HG03342 (cell line): Measurements from ENCODE around the gene OBSL1.

ENCODE experiments used
- ATAC-seq: cut with Tn5 transposase; IDR thresholded peaks from one replicate; pipeline ENCODE4 v1.9.1; 2021; ENCODE audit warnings: mild to moderate bottlenecking, moderate library complexity; ENCODE audit not compliant: unreplicated experiment

The OBSL1 gene

GRCh38 chr2:219536967-219537366, 34.4 kb downstream of the OBSL1 start:
- no peak for ATAC-seq

DNA sequence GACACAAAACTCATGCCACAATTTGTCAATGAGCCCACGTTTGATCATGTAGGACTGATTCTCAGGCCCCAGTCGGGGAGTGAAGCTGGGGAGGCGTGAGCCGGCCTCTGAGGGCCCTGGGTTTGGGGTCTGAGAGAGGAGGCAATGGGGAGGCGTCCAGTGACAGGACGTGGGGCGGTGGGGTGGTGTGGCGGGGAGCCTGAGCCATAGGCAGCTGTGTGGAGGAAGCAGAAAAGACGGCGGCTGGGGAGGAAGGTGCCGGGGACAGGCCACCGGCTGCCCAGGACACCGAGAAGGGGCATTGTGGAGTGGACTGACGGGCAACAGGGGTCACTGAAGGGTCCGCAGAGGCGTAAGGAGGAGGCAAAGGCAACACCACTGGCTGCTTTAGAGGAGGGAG, 34.9 kb downstream of the OBSL1 start:
- ATAC-seq, result no peak

GRCh38 chr2:219533930-219534661, 37.2 kb downstream of the OBSL1 start:
- no peak for ATAC-seq

GRCh38 chr2:219532378-219532649, 39.0 kb downstream of the OBSL1 start:
- no peak for ATAC-seq

GRCh38 chr2:219531639-219532377, 39.5 kb downstream of the OBSL1 start:
- ATAC-seq, result no peak

GRCh38 chr2:219530048-219530963, 41.0 kb downstream of the OBSL1 start:
- peak; percentile 88 for ATAC-seq

DNA sequence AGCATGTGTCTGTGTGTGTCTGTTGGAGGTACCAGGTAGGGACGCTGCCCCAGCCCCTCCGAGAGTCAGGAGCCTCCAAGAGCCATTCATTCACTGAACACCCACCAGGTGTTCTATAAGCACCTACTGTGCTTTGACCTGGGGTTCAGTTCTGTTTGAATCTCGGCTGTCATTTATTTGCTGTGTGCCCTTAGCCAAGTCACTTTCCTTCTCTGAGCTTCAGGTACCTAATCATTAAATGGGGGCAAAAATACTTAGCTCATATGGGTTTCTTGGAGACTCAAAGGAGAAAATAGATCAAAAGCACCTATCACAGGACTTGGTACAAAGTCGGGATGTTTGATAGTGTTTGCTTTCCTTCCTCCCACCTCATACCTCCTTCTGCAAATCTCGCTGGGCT, 43.9 kb downstream of the OBSL1 start:
- no peak for ATAC-seq

DNA sequence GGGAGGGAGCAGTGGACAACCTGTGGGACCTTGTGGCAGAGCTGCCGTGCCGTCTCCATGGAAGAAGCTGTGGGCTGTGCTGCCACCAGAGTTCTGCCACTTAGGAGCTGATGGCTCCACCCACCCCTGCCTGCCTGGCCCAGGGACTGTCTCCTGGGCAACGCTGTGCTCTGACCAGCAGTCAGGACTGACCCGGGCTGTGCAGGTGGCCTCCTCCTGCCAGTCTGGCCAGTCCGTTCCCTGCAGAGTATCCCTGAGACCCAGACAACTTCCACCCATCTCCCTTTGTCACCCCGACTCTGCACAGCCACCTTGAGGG, 44.3 kb downstream of the OBSL1 start:
- no peak for ATAC-seq

- no peak for ATAC-seq
Observed at GRCh38 chr2:219526320-219527075, 44.8 kb downstream of the OBSL1 start.

- no peak for ATAC-seq
Observed at GRCh38 chr2:219525533-219526232, 45.7 kb downstream of the OBSL1 start.

- ATAC-seq, result no peak
Observed at GRCh38 chr2:219524817-219525216, 46.5 kb downstream of the OBSL1 start.

DNA sequence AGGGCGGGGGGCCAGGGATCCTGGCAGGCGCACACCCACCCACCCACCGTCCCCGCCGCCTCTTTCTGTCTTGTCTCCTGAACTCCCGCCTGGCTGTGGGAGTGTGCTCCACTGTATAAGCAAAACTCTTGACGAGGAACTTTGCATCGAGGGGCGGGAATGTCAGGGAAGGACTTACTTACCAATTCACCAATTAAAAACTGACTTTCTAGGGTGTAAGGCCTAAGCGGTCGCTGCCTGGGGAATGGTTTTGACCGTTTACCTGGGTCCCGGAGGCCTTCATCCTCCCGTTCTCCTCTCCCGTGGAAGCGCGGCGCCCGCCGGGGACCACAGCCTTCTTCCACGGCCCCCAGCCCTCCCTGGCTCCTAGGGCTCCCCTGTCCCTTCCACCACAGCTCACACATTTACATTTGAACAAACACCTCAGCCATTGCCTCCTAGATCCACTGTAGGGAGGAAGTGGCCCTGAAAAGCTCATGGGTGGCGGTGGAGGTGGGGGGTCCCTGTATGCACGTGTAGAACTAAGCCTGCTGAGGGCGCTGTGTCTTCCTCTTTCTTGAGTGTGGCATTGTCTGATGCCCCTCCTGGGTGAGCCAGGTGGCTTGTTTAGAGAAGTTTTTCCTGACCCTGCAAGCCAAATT, 48.2 kb downstream of the OBSL1 start:
- ATAC-seq, result no peak

DNA sequence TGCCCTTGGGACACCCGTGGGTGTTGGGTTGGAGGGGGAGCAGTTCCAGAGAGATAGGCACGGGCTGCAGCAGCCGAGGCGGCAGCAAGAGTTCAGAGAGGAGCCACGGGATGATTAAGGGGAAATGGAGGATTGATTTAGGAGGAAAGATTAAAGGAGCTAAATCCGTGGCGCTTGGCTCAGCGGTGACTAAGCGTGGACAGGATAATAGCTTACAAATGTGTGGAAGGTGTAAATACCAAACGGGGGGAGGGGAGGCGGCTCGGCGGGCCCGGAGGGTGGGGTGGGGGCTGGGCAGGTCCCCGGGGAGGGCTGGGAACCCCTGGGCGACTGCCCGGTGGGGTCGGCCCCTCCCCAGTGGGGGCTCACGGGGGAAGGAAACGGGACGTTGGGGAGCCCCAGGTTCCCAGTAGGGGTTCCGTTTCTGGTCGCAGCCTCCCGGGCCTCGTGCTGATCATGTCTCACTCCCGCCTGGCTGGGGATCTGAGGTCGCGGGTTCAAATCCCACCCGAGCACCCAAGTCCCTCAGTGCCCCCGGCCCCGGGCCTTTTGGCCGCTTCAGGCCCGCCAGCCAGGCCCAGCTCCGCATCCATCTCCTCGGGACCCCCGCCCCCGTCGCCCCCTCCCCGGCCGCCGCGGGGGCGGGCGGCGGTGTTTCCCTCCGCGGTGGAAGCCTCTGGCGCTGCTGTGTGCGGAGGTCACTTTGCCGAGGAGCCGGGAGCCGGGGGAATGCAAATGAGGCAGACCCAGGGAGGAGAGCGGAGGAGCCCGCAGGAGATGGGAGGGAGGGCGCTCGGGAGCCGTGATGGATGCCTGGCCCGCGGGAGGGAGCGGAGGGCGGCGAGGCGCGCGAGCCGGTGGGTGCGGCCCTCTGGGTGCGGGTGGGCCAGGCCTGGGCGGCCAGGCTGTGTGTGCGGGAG, 49.0 kb downstream of the OBSL1 start:
- no peak for ATAC-seq

DNA sequence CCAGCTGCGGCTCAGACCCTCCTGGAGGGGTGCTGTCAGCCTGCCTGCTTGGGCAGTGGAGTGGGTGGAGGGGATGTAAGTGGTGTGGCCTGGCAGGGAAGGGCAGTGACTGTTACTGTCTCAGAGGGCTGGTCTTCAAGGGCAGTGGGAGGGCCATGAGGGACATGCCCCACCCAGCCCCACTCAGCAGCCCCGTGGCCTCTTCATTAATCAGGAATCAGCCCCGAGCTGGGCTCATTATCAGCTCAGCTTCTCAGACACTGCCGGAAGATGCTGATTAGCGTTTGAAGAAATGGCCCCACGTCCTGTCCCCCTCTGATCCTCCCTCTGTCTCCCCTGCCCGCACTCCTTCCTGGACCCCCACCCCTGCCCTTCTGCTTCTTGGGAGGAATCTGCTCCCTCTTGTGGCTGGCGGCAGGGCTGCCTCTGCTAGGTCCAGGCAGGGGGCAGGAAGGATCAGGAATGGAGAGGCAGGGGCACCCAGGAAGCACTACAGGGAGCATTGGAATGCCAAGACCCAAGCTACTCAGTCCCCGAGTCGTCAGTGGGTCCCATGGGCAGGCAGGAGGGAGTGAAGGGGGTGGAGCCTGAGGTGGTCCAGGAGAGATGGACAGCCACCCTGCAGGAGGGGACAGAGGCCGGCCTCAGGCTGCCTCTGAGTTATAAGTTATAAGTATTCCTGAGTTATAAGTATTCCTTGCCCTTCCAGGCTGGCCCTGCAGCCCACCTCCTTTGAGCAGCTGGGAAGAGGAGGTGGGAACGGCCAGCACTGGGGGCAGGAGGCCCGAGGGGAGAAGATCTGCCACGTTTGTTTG, 50.1 kb downstream of the OBSL1 start:
- no peak for ATAC-seq

- no peak for ATAC-seq
Observed at GRCh38 chr2:219520079-219520478, 51.3 kb downstream of the OBSL1 start.

- ATAC-seq, result no peak
Observed at GRCh38 chr2:219519526-219519916, 51.8 kb downstream of the OBSL1 start.

DNA sequence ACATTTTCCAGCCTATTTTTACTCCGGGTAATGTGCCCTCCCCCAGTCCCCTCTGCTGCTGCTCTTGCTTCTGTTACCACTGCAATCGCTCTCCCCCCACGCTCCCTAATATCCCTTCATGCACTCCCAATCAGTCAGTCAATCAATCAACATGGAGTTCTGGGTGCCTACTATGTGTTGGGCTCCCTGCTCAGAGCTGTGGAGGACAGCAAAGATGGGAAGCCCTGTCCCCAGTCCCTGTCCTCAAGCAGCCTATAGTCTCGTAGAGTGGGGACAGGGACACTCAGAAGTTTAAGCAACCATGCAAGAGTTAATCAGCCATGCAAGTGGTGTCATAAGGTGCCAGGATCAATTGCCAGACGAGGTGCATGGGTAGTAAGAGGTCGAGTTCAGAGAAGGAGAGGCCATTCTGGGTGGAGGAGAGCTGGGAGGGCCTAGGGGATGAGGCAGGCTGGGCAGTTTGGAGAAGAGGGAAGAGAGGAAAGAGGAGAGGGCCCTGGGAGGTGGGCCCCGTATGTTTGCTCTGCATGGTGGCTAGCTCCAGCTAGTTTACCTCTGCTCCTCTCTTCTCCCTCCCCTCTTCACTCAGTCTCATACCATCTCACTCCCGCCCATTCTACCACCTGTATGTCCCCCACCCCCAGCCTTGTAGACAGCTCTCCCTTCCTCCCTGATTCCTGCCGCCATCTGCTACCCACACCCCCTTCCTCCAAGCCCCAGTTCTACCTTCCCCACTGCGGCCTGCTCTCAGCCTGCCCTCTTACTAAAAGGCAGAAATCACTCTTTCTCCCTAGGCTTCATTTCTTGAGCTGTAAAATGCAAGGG, 53.2 kb downstream of the OBSL1 start:
- no peak for ATAC-seq
